Neural progenitor cell (in vitro differentiated cells): Measurements from ENCODE around the gene DUSP23. TPM values are rescaled to one million over a fixed set of nuclear protein-coding genes. Genes with fewer than 3 reads are reported as not detected.

ENCODE experiments used
- DNase-seq: peaks from one replicate; pipeline ENCODE4 v3.0.0-alpha.2; 2016; ENCODE audit warnings: low spot score
- H2AFZ ChIP-seq: fragments of 200-600 bp; sonication (generic); replicated peaks from 2 replicates; pipeline ENCODE4 v1.6.1; 2016; ENCODE audit warnings: antibody characterized with exemption
- H3F3A ChIP-seq: fragments of 200-600 bp; sonication (generic); 2 replicates; pipeline ENCODE4 v1.6.1; 2016; ENCODE audit warnings: antibody characterized with exemption, low read depth
- H3K27ac ChIP-seq: fragments of 200-600 bp; sonication (generic); 2 replicates; pipeline ENCODE4 v1.5.1; 2016; ENCODE audit warnings: mild to moderate bottlenecking
- H3K27me3 ChIP-seq: fragments of 200-600 bp; sonication (generic); 2 replicates; pipeline ENCODE4 v1.6.1; 2016; ENCODE audit warnings: mild to moderate bottlenecking, moderate library complexity
- H3K36me3 ChIP-seq: fragments of 200-600 bp; sonication (generic); 2 replicates; pipeline ENCODE4 v1.5.1; 2016
- H3K4me1 ChIP-seq: fragments of 200-600 bp; sonication (generic); 2 replicates; pipeline ENCODE4 v1.6.1; 2016; ENCODE audit warnings: mixed run types
- H3K4me2 ChIP-seq: fragments of 200-600 bp; sonication (generic); 2 replicates; pipeline ENCODE4 v1.6.1; 2016
- H3K4me3 ChIP-seq: fragments of 200-600 bp; sonication (generic); 2 replicates; pipeline ENCODE4 v1.5.1; 2016
- H3K79me2 ChIP-seq: fragments of 200-600 bp; sonication (generic); 2 replicates; pipeline ENCODE4 v1.6.1; 2016; ENCODE audit warnings: low read depth
- H3K9ac ChIP-seq: fragments of 200-600 bp; sonication (generic); 2 replicates; pipeline ENCODE4 v1.6.1; 2016
- H3K9me3 ChIP-seq: fragments of 200-600 bp; sonication (generic); 2 replicates; pipeline ENCODE4 v1.5.1; 2016; ENCODE audit warnings: low read depth
- H4K20me1 ChIP-seq: fragments of 200-600 bp; sonication (generic); 2 replicates; pipeline ENCODE4 v1.6.1; 2016; ENCODE audit warnings: low read depth
- H3K27ac Mint-ChIP-seq: 3 replicates; pipeline ENCODE4 v1.8.0; 2021; ENCODE audit warnings: mixed read lengths
- H3K27me3 Mint-ChIP-seq: 2 replicates; pipeline ENCODE4 v1.8.0; 2022; ENCODE audit warnings: low read depth, mild to moderate bottlenecking, inconsistent platforms, moderate library complexity, mixed read lengths; ENCODE audit not compliant: insufficient read depth
- H3K36me3 Mint-ChIP-seq: 3 replicates; pipeline ENCODE4 v1.8.0; 2021; ENCODE audit warnings: mixed read lengths
- H3K4me1 Mint-ChIP-seq: 3 replicates; pipeline ENCODE4 v1.8.0; 2021; ENCODE audit warnings: mixed read lengths
- H3K4me3 Mint-ChIP-seq: 3 replicates; pipeline ENCODE4 v1.8.0; 2021; ENCODE audit warnings: mild to moderate bottlenecking, moderate library complexity, mixed read lengths
- H3K9me3 Mint-ChIP-seq: 3 replicates; pipeline ENCODE4 v1.8.0; 2020; ENCODE audit warnings: mixed read lengths
- EZH2 ChIP-seq: fragments of 200-600 bp; sonication (generic); IDR thresholded peaks from 2 replicates; pipeline ENCODE4 v1.6.1; 2017; ENCODE audit warnings: antibody characterized with exemption, mild to moderate bottlenecking, moderate library complexity
- EZH2phosphoT487 ChIP-seq: fragments of 200-600 bp; sonication (generic); IDR thresholded peaks from 2 replicates; pipeline ENCODE4 v1.6.1; 2017; ENCODE audit warnings: antibody characterized with exemption
- total RNA-seq: library from RNA; depleted of rRNA; stranded (reverse); fragments of >200 nt; gene quantifications from 2 replicates; pipeline ENCODE4 v1.2.3, GENCODE V29; 2015; ENCODE audit warnings: low replicate concordance
- TF ChIP-seq, protein P1 (sequence below): fragments of 200-600 bp; sonication (generic); IDR thresholded peaks from 2 replicates; pipeline ENCODE4 v1.5.1; 2017; ENCODE audit warnings: antibody characterized with exemption, mild to moderate bottlenecking

The DUSP23 gene
- total RNA-seq, 1 donor from 2014 or later = 3.1 TPM

DNA sequence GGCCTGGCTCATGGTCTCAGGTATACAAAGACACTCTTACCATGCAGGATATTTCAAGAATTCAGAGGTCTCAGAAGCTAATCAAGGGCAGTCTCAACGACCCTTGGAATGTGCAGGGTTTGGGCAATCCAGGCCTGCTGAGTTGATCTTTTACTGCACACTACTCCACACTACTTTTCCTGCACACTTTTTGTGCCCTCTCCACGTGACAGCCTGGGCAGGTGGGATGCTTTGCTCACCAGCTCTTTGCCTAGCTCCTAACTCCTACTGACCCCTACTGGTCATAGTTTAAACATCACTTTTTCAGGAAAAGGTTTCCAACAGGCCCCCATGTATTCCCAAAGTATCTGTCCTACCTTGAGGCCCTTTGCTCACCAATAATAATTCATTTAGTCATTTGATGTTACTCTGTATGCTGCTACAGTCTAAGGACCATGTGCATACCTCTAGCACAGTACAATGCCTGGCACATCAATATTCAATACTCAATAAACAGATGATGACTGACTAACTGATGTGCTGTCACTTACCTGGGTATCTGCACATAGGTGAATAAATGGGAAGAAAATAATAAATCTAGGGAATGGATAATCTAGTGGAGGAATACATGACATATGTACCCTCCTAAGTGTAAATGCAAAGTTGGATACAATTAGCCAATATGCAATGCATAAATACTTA lies 9.6 kb downstream of the DUSP23 start:
- Mint-ChIP-seq H3K36me3 (no peaks in the 10 kb centered on the region), H3K27me3 (peaks cover 6% of the 10 kb centered on the region), H3K4me1 (no peaks in the 10 kb centered on the region), H3K27ac (no peak overlapping the region), H3K4me3 (no peak overlapping the region), H3K9me3 (no peaks in the 10 kb centered on the region)
- Histone ChIP-seq H3K36me3 (no peaks in the 10 kb centered on the region), H3K79me2 (no peaks in the 10 kb centered on the region), H3K4me1 (no peaks in the 10 kb centered on the region), H3F3A (no peaks in the 10 kb centered on the region), H3K9me3 (no peaks in the 10 kb centered on the region), H3K4me2 (no peak overlapping the region), H3K27me3 (peaks cover 3% of the 10 kb centered on the region), H4K20me1 (no peaks in the 10 kb centered on the region), H3K27ac (no peak overlapping the region), H3K9ac (no peak overlapping the region), H2AFZ (no peak overlapping the region), H3K4me3 (no peak overlapping the region)
- TF ChIP-seq EZH2 = no peak
- TF ChIP-seq, protein P1, sequence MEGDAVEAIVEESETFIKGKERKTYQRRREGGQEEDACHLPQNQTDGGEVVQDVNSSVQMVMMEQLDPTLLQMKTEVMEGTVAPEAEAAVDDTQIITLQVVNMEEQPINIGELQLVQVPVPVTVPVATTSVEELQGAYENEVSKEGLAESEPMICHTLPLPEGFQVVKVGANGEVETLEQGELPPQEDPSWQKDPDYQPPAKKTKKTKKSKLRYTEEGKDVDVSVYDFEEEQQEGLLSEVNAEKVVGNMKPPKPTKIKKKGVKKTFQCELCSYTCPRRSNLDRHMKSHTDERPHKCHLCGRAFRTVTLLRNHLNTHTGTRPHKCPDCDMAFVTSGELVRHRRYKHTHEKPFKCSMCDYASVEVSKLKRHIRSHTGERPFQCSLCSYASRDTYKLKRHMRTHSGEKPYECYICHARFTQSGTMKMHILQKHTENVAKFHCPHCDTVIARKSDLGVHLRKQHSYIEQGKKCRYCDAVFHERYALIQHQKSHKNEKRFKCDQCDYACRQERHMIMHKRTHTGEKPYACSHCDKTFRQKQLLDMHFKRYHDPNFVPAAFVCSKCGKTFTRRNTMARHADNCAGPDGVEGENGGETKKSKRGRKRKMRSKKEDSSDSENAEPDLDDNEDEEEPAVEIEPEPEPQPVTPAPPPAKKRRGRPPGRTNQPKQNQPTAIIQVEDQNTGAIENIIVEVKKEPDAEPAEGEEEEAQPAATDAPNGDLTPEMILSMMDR = peak; percentile 73
- DNase-seq = peak; percentile 63

DNA sequence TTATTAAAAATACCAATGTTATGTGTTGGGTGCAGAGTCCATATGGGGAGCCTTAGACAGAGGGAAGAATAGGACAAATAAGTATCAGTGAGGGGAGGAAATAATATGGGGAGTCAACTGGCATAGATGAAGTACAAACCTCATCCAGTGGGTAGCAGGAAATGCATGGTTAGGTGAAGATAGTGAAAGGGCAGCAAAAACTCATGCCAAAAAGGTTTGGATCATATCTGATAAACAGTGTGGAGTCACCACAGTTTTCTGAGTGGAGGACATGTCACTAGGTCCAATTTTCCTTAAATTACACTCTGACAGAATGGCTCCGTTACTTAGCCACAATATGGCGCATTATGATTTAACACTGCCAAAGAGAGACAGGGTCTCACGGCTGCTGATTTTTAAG lies 10.3 kb downstream of the DUSP23 start:
- no peak overlapping the region for H3K9ac ChIP-seq
- no peaks in the 10 kb centered on the region for H3K4me1 Mint-ChIP-seq

DNA sequence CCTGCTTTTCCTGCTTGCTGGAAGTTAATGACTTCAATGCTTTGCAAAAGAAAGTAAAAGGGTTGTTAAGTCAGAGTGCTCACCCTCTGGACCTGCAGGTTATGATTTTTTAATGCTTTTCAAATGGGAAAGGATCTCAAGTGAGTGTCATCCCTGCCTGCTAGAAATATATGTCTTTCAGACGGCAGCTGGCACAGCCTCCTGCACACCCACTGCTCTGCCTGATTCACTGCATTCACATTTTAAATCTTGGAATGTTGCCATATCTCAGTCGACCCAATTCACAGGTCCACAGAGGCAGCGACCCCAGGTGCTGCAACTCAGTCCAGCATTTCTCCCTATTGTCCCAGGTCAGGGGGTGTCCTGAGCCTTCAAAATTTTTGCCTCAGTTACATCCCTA lies 10.7 kb downstream of the DUSP23 start:
- no peak overlapping the region for H3K9ac ChIP-seq
- Mint-ChIP-seq H3K4me1 (no peaks in the 10 kb centered on the region), H3K4me3 (no peak overlapping the region), H3K36me3 (no peaks in the 10 kb centered on the region), H3K27ac (no peak overlapping the region), H3K9me3 (no peaks in the 10 kb centered on the region), H3K27me3 (peaks cover 6% of the 10 kb centered on the region)
- no peak overlapping the region for H2AFZ ChIP-seq
- no peak for DNase-seq
- H3K4me3 ChIP-seq = no peak overlapping the region
- TF ChIP-seq, protein P1 = no peak
- TF ChIP-seq EZH2phosphoT487 (no peak), EZH2 (no peak)
- H3K27me3 ChIP-seq = peaks cover 3% of the 10 kb centered on the region
- H3K27ac ChIP-seq = no peak overlapping the region
- no peaks in the 10 kb centered on the region for H3K9me3 ChIP-seq
- no peaks in the 10 kb centered on the region for H3F3A ChIP-seq
- H3K4me2 ChIP-seq = no peak overlapping the region
- H3K4me1 ChIP-seq = no peaks in the 10 kb centered on the region
- no peaks in the 10 kb centered on the region for H3K36me3 ChIP-seq
- no peaks in the 10 kb centered on the region for H3K79me2 ChIP-seq
- no peaks in the 10 kb centered on the region for H4K20me1 ChIP-seq

More for the DNA sequence above, 10.3 kb downstream of the DUSP23 start:
- Histone ChIP-seq H3K4me3 (no peak overlapping the region), H4K20me1 (no peaks in the 10 kb centered on the region), H3K27me3 (peaks cover 3% of the 10 kb centered on the region), H3K4me2 (no peak overlapping the region), H3K9me3 (no peaks in the 10 kb centered on the region), H3F3A (no peaks in the 10 kb centered on the region), H3K79me2 (no peaks in the 10 kb centered on the region), H3K27ac (no peak overlapping the region), H3K4me1 (no peaks in the 10 kb centered on the region), H2AFZ (no peak overlapping the region), H3K36me3 (no peaks in the 10 kb centered on the region)
- Mint-ChIP-seq H3K27me3 (peaks cover 6% of the 10 kb centered on the region), H3K9me3 (no peaks in the 10 kb centered on the region), H3K27ac (no peak overlapping the region), H3K36me3 (no peaks in the 10 kb centered on the region), H3K4me3 (no peak overlapping the region)
- TF ChIP-seq EZH2 (no peak), EZH2phosphoT487 (no peak)
- TF ChIP-seq, protein P1 = no peak
- no peak for DNase-seq
